MCF 10A (cell line): ENCODE results near the gene SEPTIN3. TPM values are rescaled to one million over a fixed set of nuclear protein-coding genes. Genes with fewer than 3 reads are reported as not detected.

Source experiments
- BruUV-seq: library from RNA; stranded (reverse); fragments of 400-500 nt; replicated peaks from 2 replicates; lab custom pipeline; 2021; lab: Mats Ljungman, UMichigan
- CTCF ChIA-PET: fragments of 300-600 bp; sonication (Branson Sonifier 250); formaldehyde crosslinking; extraction: SDS; loops from one replicate; lab custom pipeline; 2021; ENCODE audit warnings: antibody characterized with exemption, inconsistent platforms; lab: Yijun Ruan, JAX
- POLR2A ChIA-PET: fragments of 300-600, 350-650 bp; sonication (Branson Sonifier 250); formaldehyde crosslinking; extraction: SDS; loops from one replicate; lab custom pipeline; 2020; ENCODE audit warnings: antibody characterized with exemption, inconsistent platforms; lab: Yijun Ruan, JAX
- DNase-seq: peaks from one replicate; pipeline ENCODE4 v3.0.0-alpha.2; 2018; ENCODE audit not compliant: unreplicated experiment
- H3K27ac Mint-ChIP-seq: one replicate; pipeline ENCODE4 v1.8.0; 2022; ENCODE audit warnings: mild to moderate bottlenecking, low read depth, mixed read lengths; ENCODE audit not compliant: unreplicated experiment
- H3K27me3 Mint-ChIP-seq: one replicate; pipeline ENCODE4 v1.8.0; 2022; ENCODE audit warnings: mixed read lengths; ENCODE audit not compliant: insufficient read depth, unreplicated experiment
- H3K36me3 Mint-ChIP-seq: one replicate; pipeline ENCODE4 v1.8.0; 2022; ENCODE audit warnings: mild to moderate bottlenecking, moderate library complexity, mixed read lengths; ENCODE audit not compliant: insufficient read depth, unreplicated experiment
- H3K4me1 Mint-ChIP-seq: one replicate; pipeline ENCODE4 v1.8.0; 2022; ENCODE audit warnings: mixed read lengths; ENCODE audit not compliant: insufficient read depth, unreplicated experiment
- H3K4me3 Mint-ChIP-seq: one replicate; pipeline ENCODE4 v1.8.0; 2022; ENCODE audit warnings: mild to moderate bottlenecking, moderate library complexity, mixed read lengths; ENCODE audit not compliant: unreplicated experiment
- H3K9me3 Mint-ChIP-seq: one replicate; pipeline ENCODE4 v1.8.0; 2022; ENCODE audit warnings: mixed read lengths; ENCODE audit not compliant: unreplicated experiment
- intact Hi-C: fragments of 100-400 bp; cut with micrococcal nuclease; formaldehyde crosslinking; loops from 2 replicates; pipeline ENCODE4 v1.14.1; 2022
- total RNA-seq: library from RNA; stranded (reverse); gene quantifications from 2 replicates; pipeline ENCODE4 v1.2.3, GENCODE V29; 2022
- TF ChIP-seq, protein P1 (sequence below): fragments of 200-600 bp; IDR thresholded peaks from one replicate; pipeline ENCODE4 v1.8.0; 2022; ENCODE audit warnings: antibody characterized with exemption, mild to moderate bottlenecking; ENCODE audit not compliant: unreplicated experiment

SEPTIN3 gene
- total RNA-seq, 1 experiment from 2014 or later, result 0.21 TPM

- Mint-ChIP-seq H3K27ac (no peak overlapping the region), H3K27me3 (peaks cover 28% of the 10 kb centered on the region), H3K36me3 (no peaks in the 10 kb centered on the region), H3K4me3 (no peak overlapping the region), H3K9me3 (no peaks in the 10 kb centered on the region), H3K4me1 (peaks cover 4% of the 10 kb centered on the region)
- TF ChIP-seq, protein P1, sequence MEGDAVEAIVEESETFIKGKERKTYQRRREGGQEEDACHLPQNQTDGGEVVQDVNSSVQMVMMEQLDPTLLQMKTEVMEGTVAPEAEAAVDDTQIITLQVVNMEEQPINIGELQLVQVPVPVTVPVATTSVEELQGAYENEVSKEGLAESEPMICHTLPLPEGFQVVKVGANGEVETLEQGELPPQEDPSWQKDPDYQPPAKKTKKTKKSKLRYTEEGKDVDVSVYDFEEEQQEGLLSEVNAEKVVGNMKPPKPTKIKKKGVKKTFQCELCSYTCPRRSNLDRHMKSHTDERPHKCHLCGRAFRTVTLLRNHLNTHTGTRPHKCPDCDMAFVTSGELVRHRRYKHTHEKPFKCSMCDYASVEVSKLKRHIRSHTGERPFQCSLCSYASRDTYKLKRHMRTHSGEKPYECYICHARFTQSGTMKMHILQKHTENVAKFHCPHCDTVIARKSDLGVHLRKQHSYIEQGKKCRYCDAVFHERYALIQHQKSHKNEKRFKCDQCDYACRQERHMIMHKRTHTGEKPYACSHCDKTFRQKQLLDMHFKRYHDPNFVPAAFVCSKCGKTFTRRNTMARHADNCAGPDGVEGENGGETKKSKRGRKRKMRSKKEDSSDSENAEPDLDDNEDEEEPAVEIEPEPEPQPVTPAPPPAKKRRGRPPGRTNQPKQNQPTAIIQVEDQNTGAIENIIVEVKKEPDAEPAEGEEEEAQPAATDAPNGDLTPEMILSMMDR, result no peak
- BruUV-seq, result no TSS peak
- no peak for DNase-seq
- POLR2A ChIA-PET, result interaction anchor here (0.6 to 1.0 kb wide), 2 partner anchors 262 to 283 kb away, joined by 3 read pairs; partner anchors contain the start of gene SNU13
- intact Hi-C loops, result no loop called here
- CTCF ChIA-PET, result no interaction called here
Observed at GRCh38 chr22:41971431-41971830, 2.2 kb downstream of the SEPTIN3 start.

- no peak overlapping the region for H3K27ac Mint-ChIP-seq
- DNase-seq, result no peak
- CTCF ChIA-PET, result interaction anchor here (0.6 kb wide), 1 partner anchor 467 kb away, joined by 3 read pairs; no protein-coding TSS in a partner anchor
- H3K27me3 Mint-ChIP-seq, result peaks cover 30% of the 10 kb centered on the region
- BruUV-seq, result no TSS peak
- no peak overlapping the region for H3K4me3 Mint-ChIP-seq
- H3K36me3 Mint-ChIP-seq, result no peaks in the 10 kb centered on the region
- H3K9me3 Mint-ChIP-seq, result no peaks in the 10 kb centered on the region
- POLR2A ChIA-PET, result interaction anchor here (0.6 to 1.0 kb wide), 3 partner anchors 27 to 555 kb away, joined by 3 read pairs; no protein-coding TSS in a partner anchor
- intact Hi-C loops, result no loop called here
- TF ChIP-seq, protein P1, result no peak
- no peaks in the 10 kb centered on the region for H3K4me1 Mint-ChIP-seq
Observed at GRCh38 chr22:41974691-41975290, 5.5 kb downstream of the SEPTIN3 start.

- Mint-ChIP-seq H3K4me3 (peak overlapping the region; percentile 2), H3K4me1 (no peaks in the 10 kb centered on the region), H3K36me3 (no peaks in the 10 kb centered on the region), H3K27me3 (peaks cover 30% of the 10 kb centered on the region), H3K9me3 (no peaks in the 10 kb centered on the region), H3K27ac (no peak overlapping the region)
- intact Hi-C loops, result no loop called here
- ChIA-PET POLR2A (interaction anchor here (0.6 to 1.0 kb wide), 3 partner anchors 178 to 554 kb away, joined by 3 read pairs; no protein-coding TSS in a partner anchor), CTCF (interaction anchor here (0.6 kb wide), 2 partner anchors 466 to 468 kb away, joined by 3 read pairs; no protein-coding TSS in a partner anchor)
- TF ChIP-seq, protein P1, result no peak
- BruUV-seq, result no TSS peak
- no peak for DNase-seq
Observed at GRCh38 chr22:41975299-41976069, 6.2 kb downstream of the SEPTIN3 start.
